GM21825 (cell line): Measurements from ENCODE around the gene ZNRF4.

Source experiments
- ATAC-seq: cut with Tn5 transposase; IDR thresholded peaks from one replicate; pipeline ENCODE4 v1.9.1; 2021; ENCODE audit warnings: mild to moderate bottlenecking, moderate library complexity; ENCODE audit not compliant: unreplicated experiment

ZNRF4 gene

DNA sequence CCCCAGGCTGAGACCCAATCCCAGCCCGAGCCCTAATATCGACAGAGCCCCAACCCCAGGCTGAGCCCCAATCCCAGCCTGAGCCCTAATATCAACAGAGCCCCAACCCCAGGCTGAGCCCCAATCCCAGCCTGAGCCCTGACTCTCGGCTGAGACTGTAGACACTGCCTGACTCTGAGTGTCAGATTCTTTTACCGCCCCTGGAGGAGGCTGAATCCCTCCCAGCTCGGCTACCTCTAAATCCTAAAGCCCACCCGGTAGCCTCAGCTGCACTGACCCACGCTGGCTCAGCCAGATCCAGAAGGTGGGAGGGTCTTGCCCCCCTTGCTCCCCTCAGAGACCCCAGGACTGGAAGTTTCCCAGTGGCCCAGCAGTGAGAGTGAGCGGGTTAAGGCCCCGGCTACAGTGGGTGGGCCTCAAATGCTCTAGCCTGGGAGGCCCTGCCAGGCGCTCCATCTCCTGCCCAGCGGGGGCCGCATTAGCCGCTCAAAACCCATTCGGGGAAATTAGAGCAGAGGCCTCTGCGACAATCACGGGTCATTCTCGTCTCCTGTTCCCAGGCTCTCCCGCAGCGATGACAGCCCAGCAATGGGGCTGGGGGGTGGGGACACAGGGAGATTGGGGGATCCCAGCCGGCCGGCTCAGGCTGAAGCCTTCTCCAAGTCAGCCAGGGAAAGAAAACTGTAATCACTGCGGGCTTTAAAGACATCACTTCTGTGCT lies 43.8 kb downstream of the ZNRF4 start:
- ATAC-seq: no peak

DNA sequence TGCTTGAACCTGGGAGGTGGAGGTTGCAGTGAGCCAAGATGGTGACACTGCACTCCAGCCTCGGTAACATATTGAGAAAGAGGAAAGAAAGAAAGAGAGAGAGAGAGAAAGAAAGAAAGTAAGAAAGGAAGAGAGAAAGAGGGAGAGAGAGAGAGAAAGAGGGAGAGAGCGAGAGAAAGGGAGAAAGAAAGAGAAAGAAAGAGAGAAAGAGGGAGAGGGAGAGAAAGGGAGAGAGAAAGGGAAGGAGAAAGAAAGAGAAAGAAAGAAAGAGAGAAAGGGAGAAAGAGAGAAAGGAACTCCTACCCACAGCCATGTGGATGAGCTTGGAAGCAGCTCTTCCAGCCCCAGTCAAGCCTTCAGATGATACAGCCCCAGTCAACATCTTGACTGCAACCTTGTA lies 46.7 kb downstream of the ZNRF4 start:
- no peak for ATAC-seq

DNA sequence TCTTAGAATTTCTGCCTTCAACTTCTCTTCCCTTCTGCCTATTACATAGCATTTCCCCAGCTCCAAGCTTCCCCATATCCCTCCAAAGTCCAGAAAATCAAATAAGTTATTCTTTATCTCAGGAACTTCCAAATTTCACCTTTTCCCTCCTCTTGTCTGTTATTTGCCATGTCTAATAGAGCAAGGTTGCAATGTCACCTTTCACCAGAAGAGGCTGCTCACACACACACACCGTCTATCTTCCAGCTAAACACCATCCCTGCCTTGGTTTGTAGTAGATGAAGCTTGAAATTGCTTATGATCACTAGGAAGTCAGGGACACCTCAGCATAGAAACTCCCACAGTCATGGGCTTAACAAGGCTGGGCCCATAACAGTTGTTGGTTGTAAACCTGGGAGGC lies 48.4 kb downstream of the ZNRF4 start:
- ATAC-seq: no peak

DNA sequence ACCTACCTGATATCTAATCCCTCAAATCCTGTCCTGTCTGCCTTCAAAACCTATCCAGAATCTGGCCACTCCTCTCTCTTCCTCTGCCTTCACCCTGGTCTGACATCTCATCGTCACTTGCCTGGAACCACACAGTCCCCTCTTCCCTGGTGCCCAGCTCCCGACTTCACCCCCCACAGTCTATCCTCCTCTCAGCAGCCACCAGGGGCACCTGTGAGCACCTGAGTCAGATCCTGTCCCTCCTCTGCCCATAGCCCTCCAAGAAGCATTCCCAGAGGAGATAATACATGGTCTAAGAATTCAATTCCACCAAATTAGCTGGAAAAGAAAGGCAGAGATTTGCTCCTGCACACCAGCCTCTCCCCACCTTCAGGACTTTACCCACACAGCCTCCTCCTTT lies 48.9 kb downstream of the ZNRF4 start:
- ATAC-seq: no peak
